HEK293 (cell line): Measurements from ENCODE around the gene NPNT.

Experiments
- CTCF ChIA-PET: fragments of 350-600 bp; formaldehyde crosslinking; extraction: SDS; loops from one replicate; lab custom pipeline; 2021; ENCODE audit warnings: antibody characterized with exemption; lab: Yijun Ruan, JAX
- POLR2A ChIA-PET: fragments of 300-600 bp; formaldehyde crosslinking; extraction: SDS; loops from one replicate; lab custom pipeline; 2020; ENCODE audit warnings: antibody characterized with exemption, inconsistent platforms; lab: Yijun Ruan, JAX
- H3K27ac ChIP-seq: fragments of 200-500 bp; sonication (Bioruptor generic); 2 replicates; pipeline ENCODE4 v1.5.1; 2014; ENCODE audit warnings: low read depth, low read length, control low read depth, inconsistent platforms; ENCODE audit errors: extremely low read depth
- H3K36me3 ChIP-seq, 2 experiments: fragments of 200-500 bp in 1 of 2; sonication (Bioruptor generic) in 1 of 2; 1 replicate in 1 of 2; 2 replicates in 1 of 2; pipeline ENCODE4 v1.5.1; 2014 to 2017; ENCODE audit warnings: inconsistent platforms in 2 of 2, low read length in 2 of 2; ENCODE audit not compliant: control insufficient read depth in 2 of 2, insufficient read depth in 1 of 2
- H3K4me1 ChIP-seq: fragments of 200-500 bp; sonication (Bioruptor generic); 2 replicates; pipeline ENCODE4 v1.5.1; 2014; ENCODE audit warnings: mild to moderate bottlenecking, low read length, inconsistent platforms; ENCODE audit not compliant: control insufficient read depth, insufficient read depth
- H3K4me3 ChIP-seq: 2 replicates; pipeline ENCODE4 v1.5.1; 2011; ENCODE audit warnings: low read depth, mild to moderate bottlenecking, control low read depth, low read length, moderate library complexity
- H3K9me3 ChIP-seq: fragments of 200-500 bp; sonication (Bioruptor generic); 2 replicates; pipeline ENCODE4 v1.5.1; 2014; ENCODE audit warnings: low read depth, low read length, inconsistent platforms; ENCODE audit not compliant: control insufficient read depth, insufficient read depth
- AEBP2 ChIP-seq: fragments of 450-650 bp; formaldehyde crosslinking; IDR thresholded peaks from 2 replicates; pipeline ENCODE4 v1.5.1; 2016; ENCODE audit warnings: missing biosample characterization, missing genetic modification characterization, borderline replicate concordance
- GLIS1 ChIP-seq: fragments of 450-650 bp; formaldehyde crosslinking; IDR thresholded peaks from 2 replicates; pipeline ENCODE4 v1.5.1; 2016; ENCODE audit warnings: missing biosample characterization, missing genetic modification characterization
- ZBTB6 ChIP-seq: fragments of 450-650 bp; formaldehyde crosslinking; IDR thresholded peaks from 2 replicates; pipeline ENCODE4 v1.5.1; 2017; ENCODE audit warnings: missing biosample characterization, missing genetic modification characterization
- ZNF10 ChIP-seq: fragments of 450-650 bp; formaldehyde crosslinking; IDR thresholded peaks from 2 replicates; pipeline ENCODE4 v1.5.1; 2017; ENCODE audit warnings: missing biosample characterization, missing genetic modification characterization
- ZNF114 ChIP-seq: fragments of 450-650 bp; formaldehyde crosslinking; IDR thresholded peaks from 2 replicates; pipeline ENCODE4 v1.5.0; 2017; ENCODE audit warnings: missing biosample characterization, missing genetic modification characterization
- ZNF16 ChIP-seq: fragments of 450-650 bp; formaldehyde crosslinking; IDR thresholded peaks from 2 replicates; pipeline ENCODE4 v1.5.1; 2016; ENCODE audit warnings: low read depth, missing biosample characterization, missing genetic modification characterization
- ZNF24 ChIP-seq: fragments of 450-650 bp; formaldehyde crosslinking; IDR thresholded peaks from 2 replicates; pipeline ENCODE4 v1.5.1; 2016; ENCODE audit warnings: missing biosample characterization, missing genetic modification characterization
- ZNF248 ChIP-seq: fragments of 450-650 bp; formaldehyde crosslinking; IDR thresholded peaks from 2 replicates; pipeline ENCODE4 v1.5.1; 2017; ENCODE audit warnings: missing biosample characterization, missing genetic modification characterization
- ZNF274 ChIP-seq, 2 experiments: fragments of 200-500 bp in 1 of 2; fragments of 450-650 bp in 1 of 2; sonication (Bioruptor generic) in 1 of 2; formaldehyde crosslinking in 1 of 2; IDR thresholded peaks; 2 replicates each; pipeline versions ENCODE4 v1.5.1 to v1.6.1; 2014 to 2016; ENCODE audit warnings: borderline replicate concordance in 1 of 2, inconsistent platforms in 1 of 2, low read length in 1 of 2, missing biosample characterization in 1 of 2, missing genetic modification characterization in 1 of 2
- ZNF366 ChIP-seq: fragments of 450-650 bp; formaldehyde crosslinking; conservative IDR thresholded peaks from 2 replicates; pipeline ENCODE4 v1.5.1; 2016; ENCODE audit warnings: missing biosample characterization, missing genetic modification characterization
- ZNF404 ChIP-seq: fragments of 450-650 bp; formaldehyde crosslinking; IDR thresholded peaks from 2 replicates; pipeline ENCODE4 v1.5.1; 2017; ENCODE audit warnings: missing biosample characterization, missing genetic modification characterization
- ZNF561 ChIP-seq: fragments of 450-650 bp; IDR thresholded peaks from 2 replicates; pipeline ENCODE4 v1.5.1; 2018; ENCODE audit warnings: missing biosample characterization, missing genetic modification characterization, borderline replicate concordance
- ZNF623 ChIP-seq: fragments of 450-650 bp; formaldehyde crosslinking; IDR thresholded peaks from 2 replicates; pipeline ENCODE4 v1.5.1; 2016; ENCODE audit warnings: missing biosample characterization, missing genetic modification characterization
- ZNF658 ChIP-seq: fragments of 450-650 bp; formaldehyde crosslinking; IDR thresholded peaks from 2 replicates; pipeline ENCODE4; 2016; ENCODE audit warnings: missing biosample characterization, missing genetic modification characterization
- ZNF660 ChIP-seq: fragments of 450-650 bp; IDR thresholded peaks from 2 replicates; pipeline ENCODE4 v1.5.1; 2018; ENCODE audit warnings: missing biosample characterization, mild to moderate bottlenecking, missing genetic modification characterization
- ZNF792 ChIP-seq: fragments of 450-650 bp; formaldehyde crosslinking; IDR thresholded peaks from 2 replicates; pipeline ENCODE4 v1.5.1; 2016; ENCODE audit warnings: missing biosample characterization, missing genetic modification characterization
- ZSCAN16 ChIP-seq: fragments of 450-650 bp; formaldehyde crosslinking; IDR thresholded peaks from 2 replicates; pipeline ENCODE4 v1.5.1; 2016; ENCODE audit warnings: missing biosample characterization, missing genetic modification characterization
- TF ChIP-seq, protein P1 (sequence below): fragments of 450-650 bp; formaldehyde crosslinking; IDR thresholded peaks from 2 replicates; pipeline ENCODE4 v1.5.1; 2016; ENCODE audit warnings: missing biosample characterization, missing genetic modification characterization
- TF ChIP-seq, protein P2 (sequence below): fragments of 450-650 bp; formaldehyde crosslinking; IDR thresholded peaks from 2 replicates; pipeline ENCODE4 v1.5.1; 2016; ENCODE audit warnings: missing biosample characterization, missing genetic modification characterization
- TF ChIP-seq, protein P3 (sequence below): fragments of 450-650 bp; formaldehyde crosslinking; IDR thresholded peaks from 2 replicates; pipeline ENCODE4 v1.5.1; 2016; ENCODE audit warnings: missing biosample characterization, missing genetic modification characterization

NPNT gene

DNA sequence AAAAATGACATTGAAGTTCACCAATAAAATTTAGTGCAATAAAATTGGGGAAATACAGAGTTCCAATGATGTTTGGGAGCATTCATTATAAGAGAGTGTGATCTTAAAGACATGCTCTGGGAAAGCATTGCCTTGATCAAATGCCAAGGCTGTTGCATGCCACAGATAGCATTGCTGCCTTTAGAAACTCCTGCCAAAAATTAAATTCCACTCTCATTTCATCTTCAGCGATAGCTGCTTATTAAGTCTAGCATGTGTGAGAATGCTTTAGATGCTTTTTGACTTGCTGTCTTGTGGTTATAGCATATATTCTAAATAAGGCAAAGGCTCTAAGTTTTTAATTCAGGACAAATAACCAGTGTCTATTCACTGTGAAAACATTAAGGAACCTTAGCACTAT lies 49.3 kb downstream of the NPNT start:
- no peaks in the 10 kb centered on the region for H3K4me1 ChIP-seq
- ChIA-PET POLR2A (no interaction called here), CTCF (no interaction called here)
- H3K36me3 ChIP-seq = peaks cover 0 to 19% of the 10 kb centered on the region in 2 experiments; a peak in 1 of 3 replicates
- H3K4me3 ChIP-seq = no peak overlapping the region
- H3K27ac ChIP-seq = no peak overlapping the region
- TF ChIP-seq ZNF366 (tag by site-specific recombination) = no peak
- TF ChIP-seq ZNF658 = no peak
- no peak for TF ChIP-seq ZNF623 (tag by site-specific recombination)
- TF ChIP-seq, protein P1, sequence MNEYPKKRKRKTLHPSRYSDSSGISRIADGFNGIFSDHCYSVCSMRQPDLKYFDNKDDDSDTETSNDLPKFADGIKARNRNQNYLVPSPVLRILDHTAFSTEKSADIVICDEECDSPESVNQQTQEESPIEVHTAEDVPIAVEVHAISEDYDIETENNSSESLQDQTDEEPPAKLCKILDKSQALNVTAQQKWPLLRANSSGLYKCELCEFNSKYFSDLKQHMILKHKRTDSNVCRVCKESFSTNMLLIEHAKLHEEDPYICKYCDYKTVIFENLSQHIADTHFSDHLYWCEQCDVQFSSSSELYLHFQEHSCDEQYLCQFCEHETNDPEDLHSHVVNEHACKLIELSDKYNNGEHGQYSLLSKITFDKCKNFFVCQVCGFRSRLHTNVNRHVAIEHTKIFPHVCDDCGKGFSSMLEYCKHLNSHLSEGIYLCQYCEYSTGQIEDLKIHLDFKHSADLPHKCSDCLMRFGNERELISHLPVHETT (tag by site-specific recombination) = no peak
- TF ChIP-seq ZSCAN16 (tag by site-specific recombination) = no peak
- TF ChIP-seq AEBP2 (tag by site-specific recombination) = no peak
- H3K9me3 ChIP-seq = no peaks in the 10 kb centered on the region

- ChIA-PET POLR2A (no interaction called here), CTCF (no interaction called here)
- TF ChIP-seq ZNF114 (tag by site-specific recombination) (no peak), ZNF274 (IDR thresholded peaks at IDR 0.05; ENCODE audit: low read length) (no peak), ZNF274 (tag by site-specific recombination; IDR thresholded peaks at IDR 0.05; ENCODE audit: borderline replicate concordance) (no peak), GLIS1 (tag by site-specific recombination) (no peak), ZNF792 (no peak), ZBTB6 (no peak), ZNF561 (tag by site-specific recombination) (no peak)
- TF ChIP-seq, protein P2, sequence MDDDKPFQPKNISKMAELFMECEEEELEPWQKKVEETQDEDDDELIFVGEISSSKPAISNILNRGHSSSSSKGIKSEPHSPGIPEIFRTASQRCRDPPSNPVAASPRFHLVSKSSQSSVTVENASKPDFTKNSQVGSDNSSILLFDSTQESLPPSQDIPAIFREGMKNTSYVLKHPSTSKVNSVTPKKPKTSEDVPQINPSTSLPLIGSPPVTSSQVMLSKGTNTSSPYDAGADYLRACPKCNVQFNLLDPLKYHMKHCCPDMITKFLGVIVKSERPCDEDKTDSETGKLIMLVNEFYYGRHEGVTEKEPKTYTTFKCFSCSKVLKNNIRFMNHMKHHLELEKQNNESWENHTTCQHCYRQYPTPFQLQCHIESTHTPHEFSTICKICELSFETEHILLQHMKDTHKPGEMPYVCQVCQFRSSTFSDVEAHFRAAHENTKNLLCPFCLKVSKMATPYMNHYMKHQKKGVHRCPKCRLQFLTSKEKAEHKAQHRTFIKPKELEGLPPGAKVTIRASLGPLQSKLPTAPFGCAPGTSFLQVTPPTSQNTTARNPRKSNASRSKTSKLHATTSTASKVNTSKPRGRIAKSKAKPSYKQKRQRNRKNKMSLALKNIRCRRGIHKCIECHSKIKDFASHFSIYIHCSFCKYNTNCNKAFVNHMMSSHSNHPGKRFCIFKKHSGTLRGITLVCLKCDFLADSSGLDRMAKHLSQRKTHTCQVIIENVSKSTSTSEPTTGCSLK (tag by site-specific recombination) = no peak
- H3K27ac ChIP-seq = no peak overlapping the region
- no peak overlapping the region for H3K4me3 ChIP-seq
- H3K4me1 ChIP-seq = no peaks in the 10 kb centered on the region
- no peaks in the 10 kb centered on the region for H3K9me3 ChIP-seq
- peaks cover 0 to 15% of the 10 kb centered on the region in 2 experiments; a peak in 1 of 3 replicates for H3K36me3 ChIP-seq
Measured at GRCh38 chr4:105946771-105947170, 51.5 kb downstream of the NPNT start.

DNA sequence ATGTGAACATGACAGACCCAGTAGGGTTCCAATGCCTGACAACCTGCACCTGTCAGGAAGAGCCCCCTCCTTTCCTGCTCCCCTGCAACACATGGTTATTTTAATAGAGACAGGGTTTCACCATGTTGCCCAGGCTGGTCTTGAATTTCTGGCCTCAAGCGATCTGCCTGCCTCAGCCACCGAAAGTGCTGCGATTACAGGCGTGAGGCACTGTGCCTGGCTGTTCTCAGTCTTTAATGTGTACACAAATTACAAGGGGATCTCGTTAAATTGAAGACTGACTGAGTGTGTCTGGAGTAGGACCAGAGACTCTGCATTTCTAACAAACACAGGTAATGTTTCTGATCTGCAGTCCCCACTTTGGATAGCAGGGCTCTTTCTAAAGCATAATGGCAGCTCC lies 55.4 kb downstream of the NPNT start:
- H3K9me3 ChIP-seq = no peaks in the 10 kb centered on the region
- H3K4me1 ChIP-seq = no peaks in the 10 kb centered on the region
- no peaks in the 10 kb centered on the region for H3K36me3 ChIP-seq
- ChIA-PET CTCF (no interaction called here), POLR2A (no interaction called here)
- no peak overlapping the region for H3K27ac ChIP-seq
- no peak overlapping the region for H3K4me3 ChIP-seq
- TF ChIP-seq ZNF16 (tag by site-specific recombination) = no peak
- TF ChIP-seq ZNF10 (tag by site-specific recombination) = no peak
- TF ChIP-seq ZNF248 (tag by site-specific recombination) = no peak
- no peak for TF ChIP-seq ZNF404 (tag by site-specific recombination)
- TF ChIP-seq ZNF660 (tag by site-specific recombination) = no peak
- TF ChIP-seq ZNF24 (tag by site-specific recombination) = no peak
- TF ChIP-seq, protein P3, sequence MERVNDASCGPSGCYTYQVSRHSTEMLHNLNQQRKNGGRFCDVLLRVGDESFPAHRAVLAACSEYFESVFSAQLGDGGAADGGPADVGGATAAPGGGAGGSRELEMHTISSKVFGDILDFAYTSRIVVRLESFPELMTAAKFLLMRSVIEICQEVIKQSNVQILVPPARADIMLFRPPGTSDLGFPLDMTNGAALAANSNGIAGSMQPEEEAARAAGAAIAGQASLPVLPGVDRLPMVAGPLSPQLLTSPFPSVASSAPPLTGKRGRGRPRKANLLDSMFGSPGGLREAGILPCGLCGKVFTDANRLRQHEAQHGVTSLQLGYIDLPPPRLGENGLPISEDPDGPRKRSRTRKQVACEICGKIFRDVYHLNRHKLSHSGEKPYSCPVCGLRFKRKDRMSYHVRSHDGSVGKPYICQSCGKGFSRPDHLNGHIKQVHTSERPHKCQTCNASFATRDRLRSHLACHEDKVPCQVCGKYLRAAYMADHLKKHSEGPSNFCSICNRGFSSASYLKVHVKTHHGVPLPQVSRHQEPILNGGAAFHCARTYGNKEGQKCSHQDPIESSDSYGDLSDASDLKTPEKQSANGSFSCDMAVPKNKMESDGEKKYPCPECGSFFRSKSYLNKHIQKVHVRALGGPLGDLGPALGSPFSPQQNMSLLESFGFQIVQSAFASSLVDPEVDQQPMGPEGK = no peak
